Measurements from ENCODE around the gene RTL1.

The RTL1 gene

DNA sequence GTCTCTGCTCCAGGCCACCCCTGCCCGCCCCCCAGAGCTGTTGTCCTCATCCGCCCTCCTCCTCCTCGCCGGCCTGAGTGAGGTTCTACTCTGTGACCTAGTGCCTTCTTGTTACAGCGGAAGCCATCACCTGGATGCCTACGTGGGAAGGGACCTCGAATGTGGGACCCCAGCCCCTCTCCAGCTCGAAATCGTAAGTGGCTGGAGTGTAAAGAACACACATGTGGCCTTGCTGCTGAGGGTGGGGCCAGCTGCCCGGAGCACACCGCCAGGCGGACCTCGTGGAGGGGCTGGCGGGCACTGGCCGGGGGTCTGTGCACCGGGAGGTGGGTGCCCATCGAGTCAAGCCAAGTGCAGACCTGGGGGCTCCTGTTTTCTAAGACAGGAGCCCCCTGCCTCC, 58.2 kb downstream of the RTL1 start:
- no peak for DNase-seq

DNA sequence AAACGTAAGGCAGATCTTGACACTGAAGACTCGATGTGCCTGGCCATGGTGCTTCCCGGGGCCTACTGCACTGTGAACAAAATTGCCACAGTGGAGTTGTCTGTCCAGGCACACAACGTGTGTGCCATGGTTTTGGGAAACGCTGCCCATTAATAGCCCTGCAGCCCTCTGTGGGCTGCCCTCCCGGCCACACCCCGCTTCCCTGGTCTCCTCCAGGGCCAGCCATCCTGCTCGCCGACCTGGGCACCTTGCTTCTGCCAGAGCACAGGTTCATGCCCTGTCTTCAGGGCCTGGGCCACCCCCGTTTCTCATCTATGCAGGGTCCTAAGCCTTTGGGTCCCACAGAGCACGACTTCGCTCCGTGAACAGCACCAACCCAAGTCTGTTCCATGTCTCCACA, 58.7 kb downstream of the RTL1 start:
- no peak for DNase-seq

DNA sequence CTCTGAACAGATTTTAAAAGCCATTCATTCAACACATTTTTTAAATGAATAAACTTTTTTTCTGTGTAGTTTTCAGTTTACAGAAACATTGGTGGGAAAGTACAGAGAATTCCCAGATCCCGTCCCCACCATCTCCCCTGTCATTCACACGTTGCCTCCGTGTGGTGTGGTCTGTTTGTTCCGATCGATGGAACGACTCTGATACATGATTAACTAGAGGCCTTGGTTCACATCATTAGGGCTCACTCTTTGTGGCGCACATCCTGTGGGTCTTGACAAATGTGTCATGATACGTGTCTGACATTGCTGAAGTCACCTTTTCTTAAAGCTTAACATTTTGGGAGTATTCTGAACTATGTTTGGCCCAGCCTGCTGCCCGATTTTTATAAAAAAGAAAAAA, 59.1 kb downstream of the RTL1 start:
- no peak for DNase-seq

DNA sequence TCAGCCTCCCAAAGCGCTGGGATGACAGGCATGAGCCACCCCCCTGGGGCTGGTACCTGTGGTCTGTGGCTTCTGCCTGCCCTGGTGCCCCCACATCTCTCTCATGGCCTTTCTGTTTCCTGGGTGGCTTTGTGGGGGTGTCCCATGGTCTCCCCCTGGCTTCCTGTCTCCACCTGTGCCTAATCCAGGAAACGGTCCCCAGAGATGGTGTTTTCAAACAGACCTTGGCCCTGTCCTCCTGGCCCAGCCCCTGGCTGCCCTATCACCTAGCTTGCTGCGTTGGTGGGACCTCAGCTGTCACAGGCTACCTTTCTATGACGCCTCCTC, 59.5 kb downstream of the RTL1 start:
- DNase-seq: no peak

GRCh38 chr14:100842799-100843198, 60.7 kb downstream of the RTL1 start:
- peak; percentile 77 for DNase-seq

- no peak for DNase-seq
Observed at GRCh38 chr14:100841761-100842403, 61.6 kb downstream of the RTL1 start.

GRCh38 chr14:100841066-100841760, 62.3 kb downstream of the RTL1 start:
- DNase-seq: no peak

DNA sequence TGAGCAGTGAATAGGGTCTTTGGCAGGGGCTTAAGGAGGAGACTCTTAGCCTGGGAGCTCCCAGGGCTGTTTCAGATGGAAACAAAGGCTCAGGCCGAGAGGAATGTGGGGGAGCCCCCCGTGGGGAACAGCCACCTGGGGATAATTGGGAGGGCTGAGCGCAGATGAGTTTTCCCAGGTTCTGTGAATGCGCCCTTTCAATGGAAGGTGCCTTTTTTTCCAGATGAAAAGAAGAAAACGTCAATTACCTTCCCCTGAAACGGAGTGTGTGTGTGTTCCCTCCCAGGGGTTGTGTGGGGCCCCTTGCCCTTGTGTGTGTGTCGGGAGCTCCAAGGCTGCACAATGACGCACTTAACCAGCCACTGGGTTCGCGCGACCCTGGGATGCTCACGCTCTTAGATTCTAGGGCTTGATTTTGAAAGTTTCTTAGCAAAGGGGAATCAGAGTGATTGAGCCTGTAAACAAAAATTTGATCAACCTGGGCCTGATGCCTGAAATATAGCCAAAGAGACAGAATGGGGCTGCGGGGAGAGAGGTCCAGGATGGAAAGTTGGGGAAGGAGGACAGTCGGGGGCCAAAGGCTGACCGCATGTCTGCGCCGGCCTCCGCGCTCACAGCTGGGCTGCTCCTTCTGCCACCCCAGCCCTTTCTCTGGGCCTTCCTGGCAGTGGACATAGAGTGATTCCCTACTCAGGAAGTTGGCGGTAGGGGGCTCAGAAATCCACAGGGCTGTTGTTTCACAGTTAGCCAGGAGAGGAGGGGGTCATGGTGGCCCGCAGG, 63.0 kb downstream of the RTL1 start:
- no peak for DNase-seq

DNA sequence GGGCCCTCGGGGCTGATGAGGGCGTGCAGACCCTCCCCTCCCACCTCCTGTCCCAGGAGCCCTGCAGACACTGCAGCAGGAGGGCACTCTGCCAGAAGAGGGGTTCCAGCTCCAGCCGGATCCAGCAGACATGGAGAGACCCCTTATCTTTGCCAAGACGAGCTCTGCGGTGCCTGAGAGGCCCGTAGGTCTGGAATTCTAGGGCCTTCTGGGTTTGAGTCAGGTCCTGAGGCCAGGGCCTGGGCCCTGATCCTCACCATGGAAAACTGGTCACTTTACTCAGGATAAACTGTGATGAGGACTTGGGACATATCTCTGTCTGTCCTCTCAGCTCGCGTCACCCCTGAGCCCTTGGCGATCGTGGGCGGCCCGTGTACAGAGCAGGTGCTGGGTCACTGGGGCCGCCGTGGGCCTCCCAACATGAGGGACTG, 63.8 kb downstream of the RTL1 start:
- no peak for DNase-seq

DNA sequence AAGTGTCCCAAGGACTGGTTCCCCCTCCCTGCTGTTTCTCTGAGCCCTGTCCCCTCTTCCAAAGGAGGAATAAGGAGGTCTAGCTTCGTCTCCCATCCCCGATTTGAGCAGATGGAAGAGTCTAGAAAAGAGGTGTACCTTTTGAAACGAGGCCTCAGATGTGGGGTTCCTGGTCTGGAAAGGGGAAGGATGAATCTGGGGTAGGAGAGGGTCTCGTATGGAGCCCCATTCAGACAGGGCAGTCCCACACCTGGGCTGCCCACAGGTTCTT, 64.3 kb downstream of the RTL1 start:
- DNase-seq: no peak

- DNase-seq: no peak
Observed at GRCh38 chr14:100838493-100839314, 64.8 kb downstream of the RTL1 start.

GRCh38 chr14:100837805-100838350, 65.6 kb downstream of the RTL1 start:
- no peak for DNase-seq

DNA sequence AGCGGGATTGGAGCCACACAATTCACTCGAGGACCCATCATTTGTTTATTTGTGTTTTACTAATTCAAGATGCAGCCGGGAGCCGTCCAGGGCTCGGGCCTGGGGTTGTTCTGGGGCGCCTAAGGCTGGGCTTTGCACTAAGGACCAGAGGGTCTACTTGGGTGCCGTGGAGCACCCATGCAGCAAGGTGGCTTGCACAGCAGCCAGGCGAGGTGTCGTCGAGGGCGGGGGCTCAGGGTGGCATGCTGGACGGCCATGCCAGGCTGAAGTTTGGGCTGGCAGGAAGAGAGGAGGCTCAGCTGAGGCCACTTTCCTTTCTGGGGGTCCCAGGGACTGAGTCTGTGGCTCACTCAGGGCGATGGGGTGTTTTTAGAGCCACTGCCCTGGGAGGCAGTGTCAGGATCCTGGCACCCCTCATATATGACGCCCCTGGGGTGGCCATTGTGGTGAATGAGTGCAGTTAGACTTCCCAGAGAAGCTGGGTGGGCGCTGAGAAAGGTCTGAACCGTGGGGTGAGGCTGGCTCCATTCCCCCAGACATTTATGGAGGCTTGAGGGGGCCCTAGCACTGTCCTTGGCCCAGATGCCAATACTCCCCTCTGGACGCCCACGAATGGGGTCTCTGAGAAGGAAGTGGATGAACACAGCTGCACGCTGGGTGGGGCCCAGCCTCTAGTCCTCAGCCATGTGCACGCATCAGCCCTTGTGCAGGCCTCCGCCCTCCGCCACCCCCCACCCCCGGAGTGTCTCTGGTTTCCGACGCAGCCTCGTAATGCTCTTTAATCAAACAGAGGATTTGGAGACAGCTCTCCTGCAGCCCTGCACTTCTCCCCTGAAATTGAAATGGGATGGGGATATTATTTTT, 66.3 kb downstream of the RTL1 start:
- no peak for DNase-seq

DNA sequence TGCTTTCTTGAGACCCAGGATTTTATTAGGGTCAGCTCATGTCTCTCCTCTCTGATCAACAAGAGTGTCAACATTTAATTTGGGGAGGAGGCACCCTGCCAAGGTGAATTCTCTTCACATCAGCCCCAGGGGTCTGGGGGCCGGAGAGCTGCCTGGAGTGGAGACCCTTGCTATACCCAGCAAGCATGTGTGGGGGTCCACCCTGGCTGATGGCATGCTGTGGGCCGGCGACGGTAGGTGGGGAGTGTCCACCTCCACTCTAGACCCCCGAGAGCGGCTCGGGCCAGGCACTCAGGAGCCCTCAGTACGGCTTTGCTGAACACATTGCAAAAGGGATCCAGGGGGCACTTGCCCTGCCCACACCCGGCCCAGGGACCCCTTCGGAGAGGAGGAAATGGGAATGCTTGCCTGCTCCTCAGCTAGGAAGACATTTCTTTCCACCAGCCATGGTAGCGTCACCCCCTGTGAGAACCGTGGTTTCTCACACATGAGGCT, 67.2 kb downstream of the RTL1 start:
- no peak for DNase-seq

DNA sequence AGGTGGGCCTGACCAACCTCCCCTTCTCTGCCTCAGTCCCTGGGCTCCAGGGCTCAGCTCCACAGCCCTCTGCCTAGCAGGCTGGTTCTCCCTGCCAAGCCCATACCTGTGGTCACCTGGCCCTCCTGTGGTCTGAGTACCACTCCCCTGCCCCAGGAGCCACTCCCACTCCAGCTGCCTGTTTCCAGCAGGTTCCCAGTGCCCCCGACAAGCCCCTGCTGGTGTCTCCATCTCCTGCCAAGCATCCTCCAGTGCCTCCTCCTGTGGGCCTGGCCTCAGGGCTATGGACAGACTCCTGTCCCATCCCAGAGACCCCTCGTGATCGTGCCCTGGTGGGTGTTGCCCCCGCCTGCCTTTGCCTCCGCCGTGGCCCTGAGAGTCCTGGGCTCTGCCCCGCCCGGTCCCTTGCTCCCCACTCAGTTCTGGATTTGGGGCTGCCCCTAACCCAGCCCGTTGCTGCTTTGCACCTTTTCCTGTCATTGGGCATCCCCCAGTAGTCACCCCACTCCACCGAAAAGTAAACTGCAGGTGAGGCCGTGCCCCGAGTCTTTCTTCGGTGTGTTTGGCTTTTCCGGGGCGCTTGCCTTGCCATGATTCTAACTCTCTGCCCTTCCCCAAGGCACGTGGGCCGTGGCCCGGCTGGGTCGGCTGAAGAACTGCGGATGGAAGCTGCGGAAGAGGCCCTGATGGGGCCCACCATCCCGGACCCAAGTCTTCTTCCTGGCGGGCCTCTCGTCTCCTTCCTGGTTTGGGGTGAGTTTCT, 67.8 kb downstream of the RTL1 start:
- no peak for DNase-seq

GRCh38 chr14:100834794-100835547, 68.6 kb downstream of the RTL1 start:
- no peak for DNase-seq

- no peak for DNase-seq
Observed at GRCh38 chr14:100834082-100834793, 69.3 kb downstream of the RTL1 start.

DNA sequence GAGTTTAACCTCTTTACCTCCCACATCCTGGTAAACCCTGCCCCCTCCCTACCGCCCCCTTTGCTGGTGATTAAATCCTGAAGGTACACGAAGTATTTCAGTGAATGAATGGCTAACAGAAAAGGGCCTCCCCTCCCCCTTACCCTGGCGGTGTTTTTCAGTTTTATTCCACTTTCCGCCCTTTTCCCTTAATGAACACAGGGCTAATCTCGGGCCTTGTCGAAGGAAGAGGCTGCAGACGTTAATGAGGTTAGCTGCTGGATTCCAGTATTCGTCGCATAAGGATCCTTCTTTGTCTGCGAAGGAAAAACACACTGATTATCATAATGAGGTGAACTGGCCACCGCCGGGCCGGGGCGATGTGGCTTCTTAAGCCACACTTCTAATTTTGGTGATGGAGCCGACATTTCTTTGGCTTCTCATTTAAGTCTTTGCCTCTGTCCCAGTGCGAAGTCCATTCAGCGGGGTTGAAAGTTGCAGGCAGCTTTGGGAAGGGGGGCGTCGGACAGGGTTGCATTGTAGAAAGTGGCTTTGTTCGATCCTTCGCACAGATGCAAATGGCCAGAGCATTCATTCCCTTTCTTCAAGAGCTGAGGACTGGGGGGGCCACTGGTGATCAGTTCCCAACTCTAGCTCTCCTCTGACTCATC, 71.1 kb downstream of the RTL1 start:
- no peak for DNase-seq

DNA sequence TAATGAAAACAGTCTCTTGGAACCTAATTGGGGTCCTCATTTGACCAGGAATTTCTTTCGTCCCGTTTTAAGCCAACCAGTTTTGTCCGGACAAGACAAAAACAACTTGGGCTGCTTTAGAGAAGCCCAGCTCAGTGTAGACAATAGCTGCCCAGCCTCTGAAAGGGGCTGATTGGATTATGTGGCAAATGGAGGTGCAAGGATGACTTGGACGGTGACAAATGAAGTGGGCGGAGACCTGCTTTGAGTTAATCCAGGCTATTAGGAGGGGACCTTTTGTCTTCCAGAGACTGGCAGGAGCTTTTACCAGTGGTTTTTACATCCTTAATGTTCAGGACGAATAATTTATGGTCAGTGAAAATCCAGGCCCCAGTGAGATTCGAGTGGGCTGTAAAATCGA, 72.8 kb downstream of the RTL1 start:
- DNase-seq: no peak

Measured in EL (cell line).